ENCODE measurements around the gene RMC1.
A peak's percentile ranks its signal among the peaks of the same experiment; 100 is the strongest.
"Not testable (repeated sequence)": the region's sequence is repeated elsewhere in the genome, so short reads cannot be mapped to it uniquely, and the experiment has no call there.

The RMC1 gene

DNA sequence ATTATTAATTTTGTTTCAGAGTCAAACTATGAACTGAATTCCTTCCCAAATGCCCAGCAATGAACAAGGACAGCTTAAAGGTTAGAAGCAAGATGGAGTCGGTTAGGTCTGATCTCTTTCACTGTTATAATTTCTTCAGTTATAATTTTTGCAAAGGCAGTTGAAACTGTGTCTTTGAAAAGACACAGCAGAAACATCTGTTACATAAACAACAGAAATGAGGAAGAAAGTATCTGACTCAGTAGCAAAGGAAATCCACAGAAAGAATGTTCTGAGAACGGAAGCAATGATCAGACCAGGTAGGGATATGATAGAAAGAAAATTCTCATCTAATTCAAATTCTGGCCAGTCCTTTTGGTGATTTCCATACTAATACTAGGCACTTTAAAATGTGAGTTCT is 5.2 kb upstream of the RMC1 start:
- no peak for DNase-seq (ENCODE audit: low spot score)

DNA sequence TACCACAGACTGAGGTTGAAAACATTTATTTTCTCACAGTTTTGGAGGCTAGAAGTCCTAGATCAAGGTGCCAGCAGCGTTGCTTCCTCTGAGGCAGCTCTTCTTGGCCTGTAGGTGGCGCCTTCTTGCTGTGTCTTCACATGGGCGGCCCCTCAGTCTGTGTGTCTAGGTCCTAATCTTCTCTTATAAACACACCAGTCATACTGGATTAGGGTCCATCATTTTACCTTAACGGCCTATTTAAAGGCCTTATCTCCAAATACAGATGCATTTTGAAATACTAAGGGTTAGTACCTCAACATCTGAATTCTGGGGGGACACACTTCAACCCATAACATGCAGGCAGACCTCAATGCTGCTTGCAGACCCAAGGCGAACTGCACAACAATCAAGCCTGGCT is 4.4 kb upstream of the RMC1 start:
- DNase-seq (ENCODE audit: low spot score): peak; percentile 91

DNA sequence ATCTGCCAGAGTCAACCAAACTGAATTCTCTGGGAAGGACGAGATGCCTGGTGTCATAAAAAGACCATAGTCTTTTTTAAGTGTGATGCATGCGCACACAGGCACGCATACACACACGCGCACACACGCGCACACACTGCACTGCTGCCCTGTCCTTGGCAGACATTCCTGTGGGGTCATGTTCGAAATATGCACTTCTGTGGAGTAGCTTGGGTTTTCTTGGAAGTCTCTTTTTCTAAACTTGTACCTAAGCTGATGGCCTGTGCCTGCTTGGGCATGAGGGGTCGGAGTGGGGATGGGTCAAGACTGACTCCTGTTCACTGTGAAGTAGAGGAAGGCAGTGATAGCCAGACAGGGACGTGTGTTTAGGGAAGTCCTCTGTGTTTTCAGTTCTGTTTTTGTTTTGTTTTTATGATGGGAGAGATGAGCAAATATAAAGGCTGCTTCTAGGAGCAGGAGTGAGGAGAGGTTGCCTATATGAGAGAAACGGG is 4.0 kb upstream of the RMC1 start:
- no peak for DNase-seq (ENCODE audit: low spot score)

DNA sequence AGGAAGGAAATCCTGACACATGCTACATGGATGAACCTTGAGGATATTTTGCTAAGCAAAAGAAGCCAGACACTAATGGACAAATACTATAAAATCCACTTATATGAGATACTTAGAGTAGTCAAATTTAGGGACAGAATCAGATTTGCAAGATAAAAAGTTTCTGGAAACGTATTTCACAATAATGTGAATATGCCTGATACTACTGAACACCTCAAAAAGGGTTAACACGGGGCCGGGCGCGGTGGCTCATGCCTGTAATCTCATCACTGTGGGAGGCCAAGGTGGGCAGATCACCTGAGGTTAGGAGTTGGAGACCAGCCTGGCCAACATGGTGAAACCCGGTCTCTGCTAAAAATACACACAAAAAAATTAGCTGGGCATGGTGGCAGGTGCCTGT is 1.7 kb upstream of the RMC1 start:
- DNase-seq (ENCODE audit: low spot score): no peak

DNA sequence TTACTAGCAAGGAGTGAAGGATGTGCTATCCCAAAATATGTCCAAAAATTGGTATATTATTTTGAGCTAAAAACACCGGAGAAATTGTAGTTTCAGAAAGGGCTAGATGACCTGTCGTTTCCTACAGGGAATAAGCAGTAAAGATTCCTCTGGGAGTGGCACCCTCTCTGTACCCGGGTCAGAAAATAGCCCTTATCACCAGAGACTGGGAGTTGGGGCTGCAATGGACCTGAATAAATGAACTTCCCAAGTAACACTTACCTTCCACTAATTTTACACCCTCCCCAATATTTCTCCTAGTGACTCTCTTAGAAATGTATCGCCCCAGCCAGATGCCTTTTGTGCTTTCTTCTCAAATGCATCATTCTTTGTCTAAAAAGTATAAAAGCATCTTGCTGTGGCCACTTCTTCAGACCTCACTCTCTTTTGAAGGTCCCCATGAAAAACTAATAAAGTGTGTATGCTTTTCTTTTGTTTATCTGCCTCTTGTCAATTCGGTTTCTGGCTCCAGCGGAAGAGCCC is 734 bp upstream of the RMC1 start:
- DNase-seq (ENCODE audit: low spot score): no peak

DNA sequence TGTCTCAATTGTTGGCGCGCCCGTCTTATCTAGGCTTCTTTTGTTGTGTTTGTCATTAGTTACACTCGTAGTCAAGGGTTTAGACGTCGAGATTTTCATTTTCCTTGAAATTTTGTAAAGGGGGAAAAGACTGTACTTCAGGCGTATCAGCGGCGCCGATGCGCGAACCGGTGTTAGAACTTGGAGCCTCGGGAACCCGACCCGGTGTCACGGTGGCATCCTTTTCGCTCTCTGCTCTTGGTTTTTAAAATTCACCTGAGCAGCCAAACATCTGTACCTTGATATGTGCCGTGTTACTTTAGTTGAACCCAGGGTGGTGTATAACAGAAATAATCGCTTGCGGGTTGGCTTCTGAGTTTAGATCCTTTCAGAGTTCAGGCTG is 643 bp downstream of the RMC1 start:
- DNase-seq (ENCODE audit: low spot score): no peak

DNA sequence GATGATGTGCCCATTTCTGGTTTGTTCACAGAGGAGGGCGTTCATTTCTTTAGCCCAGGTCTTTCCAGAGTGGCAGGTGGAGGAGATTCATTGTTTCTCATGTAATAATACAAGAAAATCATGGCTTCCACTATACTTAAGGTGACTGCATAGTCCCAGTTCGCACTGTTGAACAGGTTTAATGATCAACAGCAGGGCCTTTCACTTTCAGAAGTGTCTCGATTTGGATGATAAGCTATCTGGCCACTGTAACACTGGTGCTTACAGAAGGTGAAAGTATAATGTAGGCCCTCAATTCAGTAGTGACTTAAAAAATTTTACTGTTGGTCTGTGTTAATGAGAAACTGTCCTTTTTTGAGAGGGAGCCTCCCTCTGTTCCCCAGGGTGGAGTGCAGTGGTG is 1.4 kb downstream of the RMC1 start:
- DNase-seq (ENCODE audit: low spot score): no peak

DNA sequence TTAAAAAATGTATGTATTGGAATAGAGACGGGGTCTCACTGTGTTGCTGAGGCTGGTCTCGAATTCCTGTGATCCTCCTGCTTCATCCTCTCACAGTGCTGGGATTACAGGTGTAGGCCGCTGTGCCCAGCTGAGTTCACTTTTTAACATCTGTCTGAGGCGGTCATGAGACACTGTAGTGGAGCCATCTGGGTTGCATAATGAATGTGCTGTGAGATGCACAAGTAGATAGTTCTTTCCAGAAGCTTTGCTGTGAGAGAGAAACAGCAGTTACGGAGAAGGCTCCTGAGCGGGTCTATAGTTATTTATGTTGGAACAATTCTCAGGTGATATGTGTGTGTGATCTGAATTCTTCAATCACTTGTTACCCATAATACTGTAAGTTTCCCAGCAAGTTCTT is 3.1 kb downstream of the RMC1 start:
- no peak for DNase-seq (ENCODE audit: low spot score)

DNA sequence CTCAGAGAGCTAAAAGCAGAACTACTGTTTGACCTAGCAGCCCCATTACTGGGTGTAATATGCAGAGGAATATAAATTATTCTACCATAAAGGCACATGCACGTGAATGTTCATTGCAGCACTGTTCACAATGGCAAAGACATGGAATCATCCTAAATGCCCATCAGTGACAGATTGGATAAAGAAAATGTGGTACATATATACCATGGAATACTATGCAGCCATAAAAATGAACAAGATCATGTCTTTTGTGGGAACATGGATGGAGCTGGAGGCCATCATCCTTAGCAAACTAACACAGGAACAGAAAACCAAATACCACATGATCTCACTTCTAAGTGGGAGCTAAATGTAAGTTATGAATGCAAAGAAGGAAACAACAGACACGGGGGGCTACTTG is 7.6 kb downstream of the RMC1 start:
- DNase-seq (ENCODE audit: low spot score): not testable (repeated sequence)

DNA sequence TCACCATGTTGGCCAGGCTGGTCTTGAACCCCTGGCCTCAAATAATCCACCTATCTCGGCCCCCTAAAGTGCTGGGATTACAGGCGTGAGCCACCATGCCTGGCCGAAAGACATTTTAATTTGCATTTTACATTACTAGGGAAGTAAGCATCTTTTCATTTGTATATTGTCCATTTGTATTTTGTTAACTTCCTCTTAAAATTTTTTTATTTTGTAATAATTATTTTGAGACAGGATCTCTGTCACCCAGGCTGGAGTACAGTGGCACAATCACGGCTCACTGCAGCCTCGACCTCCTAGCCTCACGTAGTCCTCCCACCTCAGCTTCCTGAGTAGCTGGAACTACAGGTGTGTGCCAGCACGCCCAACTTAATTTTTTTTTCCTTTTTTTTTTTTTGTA is 8.9 kb downstream of the RMC1 start:
- not testable (repeated sequence) for DNase-seq (ENCODE audit: low spot score)

DNA sequence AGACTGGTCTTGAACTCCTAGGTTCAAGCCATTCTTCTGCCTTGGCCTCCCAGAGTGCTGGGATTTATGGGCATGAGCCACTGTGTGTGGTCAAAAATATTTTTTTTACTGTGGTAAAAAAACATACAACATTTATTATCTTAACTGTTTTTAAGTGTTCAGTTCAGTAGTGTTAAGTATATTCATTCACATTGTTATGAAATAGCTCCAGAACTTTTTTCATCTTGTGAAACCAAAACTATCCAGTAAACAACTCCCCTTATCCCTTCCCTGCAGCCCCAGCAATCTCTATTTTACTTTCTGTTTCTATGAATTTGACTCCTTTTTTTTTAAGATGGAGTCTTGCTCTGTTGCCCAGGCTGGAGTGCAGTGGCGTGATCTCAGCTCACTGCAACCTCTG is 9.3 kb downstream of the RMC1 start:
- no peak for DNase-seq (ENCODE audit: low spot score)

DNA sequence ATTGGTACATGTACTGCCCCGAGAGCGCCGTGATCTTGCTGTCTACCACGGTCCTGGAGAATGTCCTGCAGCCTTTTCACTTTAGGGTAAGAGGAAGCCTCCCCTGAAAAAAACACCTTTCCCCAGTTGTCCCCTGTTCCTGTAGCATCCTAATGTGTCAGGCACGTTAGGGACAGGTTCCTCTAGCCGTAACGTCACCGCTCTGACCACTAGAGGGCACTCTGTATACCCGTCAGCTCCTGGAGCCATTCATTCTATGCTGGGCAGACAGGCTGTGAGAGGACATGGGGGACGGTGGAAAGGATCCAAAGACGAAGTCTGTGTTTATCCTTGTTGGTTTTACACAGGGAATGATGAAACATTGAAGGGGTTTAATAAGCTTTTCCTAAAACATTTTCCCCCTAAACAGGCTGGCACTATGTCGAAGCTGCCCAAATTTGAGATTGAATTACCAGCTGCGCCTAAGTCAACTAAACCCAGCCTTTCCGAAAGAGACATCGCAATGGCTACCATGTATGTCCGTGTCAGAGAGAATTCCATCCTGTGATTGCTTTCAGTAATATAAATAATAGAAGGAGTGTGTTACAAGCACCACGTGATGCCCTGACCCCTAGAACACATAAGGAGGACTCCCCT is 12.7 kb downstream of the RMC1 start:
- DNase-seq (ENCODE audit: low spot score): peak; percentile 88

DNA sequence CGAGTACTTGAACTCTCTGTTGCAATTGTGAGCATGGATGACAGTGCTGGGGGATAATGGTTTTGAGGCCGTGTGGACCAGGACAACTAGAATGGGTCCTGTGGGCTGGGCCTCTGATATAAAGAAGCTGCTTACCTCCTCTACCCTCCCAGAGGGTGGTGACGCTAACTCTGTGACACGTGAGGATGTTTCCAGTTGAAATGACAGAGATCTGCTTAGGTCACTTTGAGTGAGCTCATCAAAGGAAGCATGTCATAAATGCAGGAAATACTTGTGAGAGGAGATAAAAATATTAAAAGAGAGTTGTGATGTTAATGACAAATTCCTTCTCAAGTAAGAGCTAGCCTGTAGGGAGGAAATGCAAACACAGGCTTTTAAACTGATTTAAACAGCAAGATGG is 16.4 kb downstream of the RMC1 start:
- no peak for DNase-seq (ENCODE audit: low spot score)

DNA sequence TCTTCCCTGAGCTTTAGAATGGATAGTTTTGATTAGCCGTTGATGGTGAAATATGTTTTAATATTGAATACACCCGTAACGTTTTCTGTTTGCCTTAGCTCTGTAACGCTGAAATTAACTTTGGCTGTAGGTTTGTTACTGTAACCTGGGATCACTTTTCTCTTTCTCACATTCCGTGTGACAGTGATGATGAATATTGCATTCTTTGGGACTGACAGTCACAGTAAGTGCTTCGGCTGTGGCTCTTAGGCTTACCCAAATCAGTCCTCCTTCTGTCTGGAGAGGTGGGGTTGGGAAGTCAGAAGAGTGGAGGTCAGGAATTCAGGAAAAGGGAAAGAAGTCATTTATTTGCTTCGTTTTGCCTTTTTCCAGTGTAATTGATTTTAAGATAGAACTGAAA is 18.0 kb downstream of the RMC1 start:
- DNase-seq (ENCODE audit: low spot score): no peak

DNA sequence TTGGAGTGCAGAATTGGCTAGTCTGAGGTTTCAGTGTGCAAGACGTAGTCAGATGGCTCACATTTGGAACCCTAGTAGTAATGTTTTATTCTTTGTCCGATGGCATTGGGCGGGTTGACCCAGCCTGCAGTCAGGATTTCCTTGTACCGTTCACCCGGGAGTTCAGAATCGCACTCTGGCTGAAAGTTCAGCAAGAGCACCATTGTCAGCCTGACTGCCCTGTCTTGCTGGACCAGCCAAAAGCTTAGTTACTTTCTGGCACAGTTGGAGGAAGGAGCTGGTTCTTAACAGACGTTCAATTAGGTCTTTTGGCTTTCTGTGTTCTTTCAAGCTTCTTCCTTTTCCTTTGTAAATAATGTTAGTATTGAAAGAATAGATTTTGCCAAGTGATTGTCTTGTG is 18.6 kb downstream of the RMC1 start:
- DNase-seq (ENCODE audit: low spot score): no peak

DNA sequence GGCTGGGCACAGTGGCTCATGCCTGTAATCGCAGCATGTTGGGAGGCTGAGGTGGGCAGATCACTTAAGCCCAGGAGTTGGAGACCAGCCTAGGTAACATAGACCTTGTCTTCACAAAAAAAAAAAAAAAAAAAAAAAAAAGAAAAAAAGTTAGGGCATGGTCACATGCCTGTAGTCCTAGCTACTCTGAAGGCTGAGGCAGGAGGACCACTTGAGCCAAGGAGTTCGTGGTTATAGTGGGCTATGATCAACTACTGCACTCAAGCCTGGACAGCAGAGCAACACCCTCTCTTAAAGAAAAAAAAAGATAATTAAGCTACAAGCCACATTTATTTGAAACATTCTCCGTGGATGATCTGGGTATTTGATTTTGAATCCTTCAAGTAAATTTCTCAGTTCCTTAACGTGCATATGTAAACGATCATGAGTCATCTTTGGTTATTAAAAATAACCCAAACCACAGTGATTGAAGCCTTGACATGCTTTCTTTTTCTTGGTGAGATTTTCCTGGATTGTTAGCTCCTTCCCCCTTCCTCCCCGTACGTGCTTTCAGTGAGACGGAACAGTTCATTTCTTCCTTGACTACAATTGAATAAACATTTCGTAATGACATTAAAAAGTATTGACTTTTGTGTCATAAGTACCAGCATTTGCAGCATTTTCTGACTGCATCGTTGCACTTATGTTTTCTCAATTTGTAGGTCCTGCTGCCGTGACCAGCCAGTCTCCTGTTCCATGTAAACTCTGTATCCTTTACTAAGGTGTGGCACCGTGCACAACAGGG is 20.3 kb downstream of the RMC1 start:
- DNase-seq (ENCODE audit: low spot score): no peak

DNA sequence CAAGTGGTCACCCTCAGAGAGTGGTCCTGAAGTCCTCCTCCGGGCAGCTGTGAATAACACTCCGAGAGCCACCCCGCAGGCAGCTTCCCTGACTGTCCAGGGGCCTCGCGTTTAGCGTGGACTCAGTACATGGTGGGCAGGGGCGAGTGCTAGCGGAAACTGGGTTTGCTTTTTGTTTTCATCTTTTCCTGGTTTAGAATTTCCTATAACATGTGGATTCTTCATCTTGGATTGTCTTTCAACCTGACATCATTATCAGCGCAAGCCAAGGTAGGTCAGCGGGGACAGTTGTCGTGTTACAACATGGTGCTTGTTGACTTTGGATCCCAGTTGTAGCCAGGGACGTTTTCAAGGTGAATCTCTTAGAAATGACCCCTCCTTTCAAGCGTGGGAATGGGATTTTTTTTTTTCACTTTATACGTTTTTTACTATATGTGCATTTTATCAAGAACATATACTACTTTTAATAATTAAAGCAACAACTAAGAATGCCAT is 20.9 kb downstream of the RMC1 start:
- no peak for DNase-seq (ENCODE audit: low spot score)

DNA sequence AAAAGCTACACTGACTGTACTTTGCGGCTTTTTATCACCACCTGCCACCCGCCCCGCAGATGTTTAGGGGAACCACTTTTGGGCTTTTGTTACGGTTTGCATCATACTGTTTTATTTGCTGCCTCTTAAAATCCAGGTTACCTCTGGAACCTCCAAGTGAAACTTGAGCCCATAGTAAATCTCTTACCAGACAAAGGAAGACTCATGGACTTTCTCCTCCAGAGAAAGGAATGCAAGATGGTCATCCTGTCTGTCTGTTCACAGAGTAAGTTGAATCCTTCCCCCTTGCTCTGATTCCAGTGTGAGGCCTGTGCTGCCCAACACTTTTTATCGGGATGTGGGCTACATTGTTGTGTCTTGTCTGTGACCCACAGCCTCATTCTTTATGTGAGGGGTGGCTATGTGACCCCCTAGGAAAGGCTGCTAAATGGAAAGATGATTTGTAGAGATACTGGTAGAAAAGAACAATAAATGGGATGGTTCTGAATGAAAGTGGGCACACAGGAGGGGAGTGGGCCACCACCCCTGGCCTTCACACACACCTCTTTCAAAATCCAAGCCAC is 23.3 kb downstream of the RMC1 start:
- no peak for DNase-seq (ENCODE audit: low spot score)

DNA sequence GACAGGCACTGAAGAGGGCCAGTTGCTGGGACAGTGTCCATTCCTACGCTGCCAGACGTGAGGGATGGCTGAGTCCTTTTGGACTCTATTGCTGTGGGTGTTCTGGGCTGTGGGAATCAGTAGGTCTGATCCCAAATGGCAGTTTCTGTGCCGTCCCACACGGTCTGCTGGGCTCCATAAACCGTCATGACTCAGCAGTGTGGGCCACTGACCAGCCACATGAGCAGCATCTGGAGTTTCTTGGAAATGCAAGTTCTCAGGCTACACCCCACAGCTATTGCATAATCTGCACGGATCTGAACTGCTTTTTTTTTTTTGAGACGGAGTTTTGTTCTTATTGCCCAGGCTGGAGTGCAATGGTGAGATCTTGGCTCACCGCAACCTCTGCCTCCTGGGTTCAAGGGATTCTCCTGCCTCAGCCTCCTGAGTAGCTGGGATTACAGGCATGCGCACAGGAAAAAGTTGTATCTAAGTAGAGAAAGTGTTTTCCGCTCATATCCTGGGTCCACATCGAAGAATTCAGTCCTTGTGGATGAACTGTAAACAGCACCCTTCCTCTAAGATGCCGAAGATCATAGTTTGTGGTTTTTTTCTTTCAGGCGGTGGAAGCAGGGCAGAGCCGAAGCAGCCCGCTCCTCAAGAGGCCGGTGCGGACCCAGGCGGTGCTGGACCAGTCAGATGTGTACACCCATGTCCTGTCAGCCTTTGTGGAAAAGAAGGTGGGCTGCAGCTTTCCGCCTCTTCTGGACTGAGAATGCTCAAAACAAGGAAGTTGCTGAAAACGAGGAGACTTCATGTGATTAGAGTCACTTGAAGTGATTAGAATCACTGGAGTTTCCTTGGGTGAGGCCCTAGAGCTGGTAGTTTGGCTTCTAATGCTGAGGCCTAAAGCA is 25.5 kb downstream of the RMC1 start:
- no peak for DNase-seq (ENCODE audit: low spot score)

DNA sequence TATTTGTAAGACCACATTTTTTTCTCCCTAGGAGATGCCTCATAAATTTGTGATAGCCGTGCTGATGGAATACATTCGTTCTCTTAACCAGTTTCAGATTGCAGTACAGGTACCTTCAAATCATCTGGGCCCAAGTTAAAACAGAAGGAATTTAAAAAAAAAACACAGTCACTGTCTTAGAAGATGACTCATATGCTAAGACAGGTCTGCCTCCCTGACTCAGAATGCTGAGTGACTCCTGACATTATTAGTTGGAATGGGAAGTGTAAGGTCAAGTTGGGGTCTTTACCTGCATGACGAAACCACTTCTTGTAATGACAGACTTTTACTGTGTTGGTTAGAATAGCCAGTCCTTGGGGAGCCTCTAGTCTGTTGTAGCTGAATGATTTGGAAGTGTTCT is 26.3 kb downstream of the RMC1 start:
- no peak for DNase-seq (ENCODE audit: low spot score)

DNA sequence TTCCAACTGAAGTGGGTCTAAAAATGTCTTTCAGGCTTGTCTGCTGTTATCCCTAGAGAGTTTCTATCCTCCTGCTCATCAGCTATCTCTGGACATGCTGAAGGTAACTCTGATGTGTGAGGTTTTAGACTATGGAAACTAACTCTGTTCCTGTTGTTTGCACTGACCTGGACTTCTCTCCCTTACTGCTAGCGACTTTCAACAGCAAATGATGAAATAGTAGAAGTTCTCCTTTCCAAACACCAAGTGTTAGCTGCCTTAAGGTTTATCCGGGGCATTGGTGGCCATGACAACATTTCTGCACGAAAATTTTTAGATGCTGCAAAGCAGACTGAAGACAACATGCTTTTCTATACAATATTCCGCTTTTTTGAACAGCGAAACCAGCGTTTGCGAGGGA is 26.9 kb downstream of the RMC1 start:
- no peak for DNase-seq (ENCODE audit: low spot score)

DNA sequence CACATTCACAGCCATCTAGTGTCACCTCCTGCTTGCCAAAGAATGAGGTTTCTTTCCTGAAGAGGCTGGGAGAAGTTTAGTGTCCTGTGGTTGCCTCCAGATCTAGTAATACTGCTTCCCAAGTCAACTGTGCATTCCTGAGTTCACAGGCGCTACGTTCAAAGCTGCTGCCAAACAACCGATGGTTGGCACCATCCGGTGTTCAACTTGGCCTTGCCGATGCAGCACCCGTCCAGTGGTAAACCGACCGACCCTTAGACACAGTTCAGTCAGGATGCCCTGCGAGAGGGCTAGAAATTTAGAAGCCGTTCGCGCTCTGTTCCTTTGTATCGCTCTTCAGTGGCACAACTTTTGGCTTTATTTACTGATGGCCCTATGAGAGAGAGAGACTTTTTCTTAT is 28.6 kb downstream of the RMC1 start:
- no peak for DNase-seq (ENCODE audit: low spot score)
